Measurements from ENCODE around the gene LSM12.

The LSM12 gene

DNA sequence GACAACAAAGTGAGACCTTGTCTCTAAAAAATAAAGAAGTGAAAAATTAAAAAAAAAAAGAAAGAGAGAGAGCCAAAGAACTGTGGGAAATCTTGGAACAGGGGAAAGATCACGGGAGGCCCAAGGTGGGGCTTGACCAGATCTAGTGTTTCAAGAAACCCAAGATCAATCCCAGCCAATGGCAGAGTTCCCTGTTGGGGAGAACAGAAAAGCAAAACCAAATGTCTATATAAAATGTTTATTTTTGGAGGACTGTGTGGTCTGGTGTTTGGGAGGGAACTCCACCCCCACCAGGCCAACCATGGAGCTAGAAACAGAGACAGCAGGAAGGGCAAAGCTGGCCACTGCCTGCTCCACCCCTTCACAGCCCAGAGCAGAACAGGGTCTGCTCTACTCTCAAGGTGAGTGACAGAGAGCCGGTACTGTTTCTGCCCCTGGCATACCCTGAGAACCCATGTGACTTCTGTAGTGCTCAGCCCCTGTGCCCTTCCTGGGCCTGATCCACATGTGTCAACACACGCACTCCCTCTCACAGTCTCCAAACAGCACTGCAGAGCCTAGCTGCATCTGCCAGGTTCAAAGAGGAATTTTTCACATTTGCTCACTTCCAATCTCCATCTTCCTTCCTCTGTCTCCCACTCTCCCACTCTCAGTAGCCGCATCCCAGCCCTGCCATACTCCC is 55.4 kb downstream of the LSM12 start:
- Histone ChIP-seq H3K9ac (ENCODE audit: low read length) (no peak overlapping the region), H3K4me1 (ENCODE audit: control insufficient read depth, insufficient read depth, low read length) (peaks cover 9% of the 10 kb centered on the region), H3K36me3 (ENCODE audit: control insufficient read depth, insufficient read depth, low read length) (peaks cover 21% of the 10 kb centered on the region)

DNA sequence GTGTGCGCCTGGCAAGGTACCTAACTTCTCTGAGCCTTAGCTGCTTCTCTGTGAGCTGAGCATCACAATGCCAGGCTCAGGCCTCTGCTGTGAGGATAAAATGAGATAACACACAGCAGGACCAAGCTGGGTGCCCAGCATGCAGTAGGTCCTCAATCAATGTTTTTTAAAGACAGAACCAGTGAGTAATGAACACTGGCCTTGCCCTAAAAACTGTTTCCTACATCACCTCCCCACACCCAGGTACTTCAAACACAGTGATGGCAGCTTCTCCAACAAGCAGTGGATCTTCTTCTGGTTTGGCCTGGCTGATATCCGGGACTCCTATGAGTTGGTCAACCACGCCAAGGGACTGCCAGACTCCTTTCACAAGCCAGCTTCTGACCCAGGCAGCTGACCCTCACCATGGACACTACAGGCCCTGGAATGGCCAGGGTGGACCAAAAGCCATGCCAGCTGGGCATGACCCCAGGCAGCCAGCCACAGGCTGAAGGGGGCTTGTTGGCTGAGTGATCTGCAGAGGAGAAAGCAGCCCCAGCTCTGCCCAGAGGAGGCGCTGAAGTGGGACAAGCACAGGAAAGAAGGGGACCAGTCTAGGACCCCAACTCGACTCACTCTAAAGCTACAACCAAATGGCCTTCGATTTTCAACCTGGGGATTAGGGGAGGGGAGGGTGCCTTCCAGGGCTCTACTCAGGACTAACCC is 58.1 kb downstream of the LSM12 start:
- Histone ChIP-seq H3K4me3 (ENCODE audit: low read depth, low read length) (peak overlapping the region; percentile 86), H3K9me3 (ENCODE audit: control insufficient read depth, insufficient read depth, low read depth, low read length) (no peaks in the 10 kb centered on the region), H3K27ac (ENCODE audit: low read depth, low read length) (no peak overlapping the region), H3K27me3 (ENCODE audit: control insufficient read depth, insufficient read depth, low read length) (peaks cover 32% of the 10 kb centered on the region), H3K36me3 (ENCODE audit: control insufficient read depth, insufficient read depth, low read length) (peaks cover 21% of the 10 kb centered on the region), H3K9ac (ENCODE audit: low read length) (no peak overlapping the region), H3K4me1 (ENCODE audit: control insufficient read depth, insufficient read depth, low read length) (peaks cover 14% of the 10 kb centered on the region)

More for the DNA sequence above, 55.4 kb downstream of the LSM12 start:
- Histone ChIP-seq H3K9me3 (ENCODE audit: control insufficient read depth, insufficient read depth, low read depth, low read length) (no peaks in the 10 kb centered on the region), H3K27ac (ENCODE audit: low read depth, low read length) (no peak overlapping the region), H3K4me3 (ENCODE audit: low read depth, low read length) (no peak overlapping the region), H3K27me3 (ENCODE audit: control insufficient read depth, insufficient read depth, low read length) (peaks cover 4% of the 10 kb centered on the region)

DNA sequence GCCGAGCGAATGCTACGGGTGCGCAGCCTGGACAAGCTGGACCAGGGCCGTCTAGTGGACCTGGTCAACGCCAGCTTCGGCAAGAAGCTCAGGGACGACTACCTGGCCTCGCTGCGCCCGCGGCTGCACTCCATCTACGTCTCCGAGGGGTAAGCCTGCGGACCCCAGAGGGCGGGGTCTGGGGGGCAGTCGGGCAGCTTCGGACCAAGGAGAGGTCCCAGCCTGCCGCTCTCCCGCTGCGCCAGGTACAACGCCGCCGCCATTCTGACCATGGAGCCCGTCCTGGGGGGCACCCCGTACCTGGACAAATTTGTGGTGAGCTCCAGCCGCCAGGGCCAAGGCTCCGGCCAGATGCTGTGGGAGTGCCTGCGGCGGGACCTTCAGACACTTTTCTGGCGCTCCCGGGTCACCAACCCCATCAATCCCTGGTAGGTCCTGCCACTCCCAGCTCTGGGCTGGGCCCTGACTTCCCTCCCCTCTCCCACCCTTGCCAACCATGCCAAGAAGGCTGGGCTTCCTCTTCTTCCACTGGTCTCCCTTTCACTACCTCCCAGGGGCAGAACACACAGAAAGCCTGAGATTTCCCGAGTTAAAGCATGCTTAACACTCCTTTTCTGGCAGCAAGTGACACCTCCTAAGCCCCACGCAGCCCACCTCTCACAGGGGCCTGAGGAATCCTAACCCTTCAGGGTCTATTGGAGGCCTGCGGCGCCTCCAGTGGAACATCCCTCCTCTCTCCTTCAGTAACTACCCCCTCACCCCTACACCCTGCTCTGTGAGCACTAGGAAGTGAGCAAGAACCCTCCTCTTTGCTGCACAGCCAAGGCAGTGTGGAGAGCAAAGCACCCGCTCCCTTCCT is 58.9 kb downstream of the LSM12 start:
- Histone ChIP-seq H3K4me3 (ENCODE audit: low read depth, low read length) (peak overlapping the region; percentile 86), H3K36me3 (ENCODE audit: control insufficient read depth, insufficient read depth, low read length) (peaks cover 21% of the 10 kb centered on the region), H3K9me3 (ENCODE audit: control insufficient read depth, insufficient read depth, low read depth, low read length) (no peaks in the 10 kb centered on the region), H3K27ac (ENCODE audit: low read depth, low read length) (no peak overlapping the region), H3K9ac (ENCODE audit: low read length) (peak overlapping the region; percentile 56), H3K27me3 (ENCODE audit: control insufficient read depth, insufficient read depth, low read length) (peaks cover 38% of the 10 kb centered on the region), H3K4me1 (ENCODE audit: control insufficient read depth, insufficient read depth, low read length) (peaks cover 14% of the 10 kb centered on the region)

DNA sequence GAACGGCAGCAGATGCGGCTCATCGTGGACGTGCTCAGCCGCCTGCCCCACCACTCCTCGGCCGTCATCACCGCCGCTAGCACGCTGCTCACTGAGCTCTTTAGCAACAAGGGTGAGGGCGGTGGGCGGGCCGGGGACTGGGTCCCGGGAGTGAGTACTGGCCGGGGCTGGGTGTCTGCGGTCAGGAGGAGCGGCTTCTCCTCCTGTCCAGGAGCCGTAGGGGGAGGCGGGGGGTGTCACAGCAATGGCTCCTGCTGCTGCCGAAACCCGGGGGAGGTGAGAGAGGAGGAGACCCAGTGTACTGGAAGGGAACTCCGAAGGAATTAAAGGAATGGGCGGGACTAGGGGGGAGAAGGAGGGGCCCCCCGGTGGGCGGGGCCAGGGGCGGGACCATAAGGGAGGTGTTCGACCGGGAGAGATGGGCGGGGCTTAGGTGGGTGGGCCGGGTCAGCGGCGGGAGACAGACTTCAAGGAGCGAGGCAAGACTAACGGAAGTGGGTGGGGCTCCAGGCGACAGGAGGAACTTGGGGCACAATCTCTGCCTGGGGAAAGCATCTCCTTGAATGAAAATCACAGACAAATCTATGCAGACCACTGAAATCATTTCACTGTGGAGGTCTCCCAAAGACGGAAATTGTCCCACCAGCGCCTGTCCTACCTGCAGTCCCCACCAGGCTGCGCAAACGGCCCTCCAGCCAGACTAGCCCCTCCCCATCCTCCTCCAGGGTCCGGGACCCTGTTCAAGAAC is 59.7 kb downstream of the LSM12 start:
- Histone ChIP-seq H3K27me3 (ENCODE audit: control insufficient read depth, insufficient read depth, low read length) (peaks cover 42% of the 10 kb centered on the region), H3K4me3 (ENCODE audit: low read depth, low read length) (peak overlapping the region; percentile 86), H3K36me3 (ENCODE audit: control insufficient read depth, insufficient read depth, low read length) (peaks cover 16% of the 10 kb centered on the region), H3K27ac (ENCODE audit: low read depth, low read length) (no peak overlapping the region), H3K4me1 (ENCODE audit: control insufficient read depth, insufficient read depth, low read length) (peaks cover 14% of the 10 kb centered on the region), H3K9ac (ENCODE audit: low read length) (peak overlapping the region; percentile 66), H3K9me3 (ENCODE audit: control insufficient read depth, insufficient read depth, low read depth, low read length) (no peaks in the 10 kb centered on the region)

DNA sequence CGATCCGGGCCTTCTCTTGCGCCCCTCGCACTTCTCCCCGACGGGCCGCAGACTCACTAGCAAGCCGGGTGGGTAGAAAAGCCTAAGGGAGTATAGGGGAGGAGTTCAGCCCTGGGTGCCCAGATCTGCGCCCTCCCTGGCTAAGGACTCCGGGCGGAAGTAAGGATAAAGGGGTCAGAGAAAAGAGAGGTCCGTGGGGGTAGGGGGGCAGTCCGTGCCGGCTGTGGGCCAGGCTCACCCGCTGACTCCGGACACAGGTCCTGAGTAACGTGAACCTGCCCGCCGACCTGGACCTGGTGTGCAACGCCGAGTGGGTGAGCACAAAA is 60.2 kb downstream of the LSM12 start:
- Histone ChIP-seq H3K27ac (ENCODE audit: low read depth, low read length) (no peak overlapping the region), H3K4me3 (ENCODE audit: low read depth, low read length) (peak overlapping the region; percentile 86), H3K9me3 (ENCODE audit: control insufficient read depth, insufficient read depth, low read depth, low read length) (no peaks in the 10 kb centered on the region), H3K4me1 (ENCODE audit: control insufficient read depth, insufficient read depth, low read length) (peaks cover 14% of the 10 kb centered on the region), H3K9ac (ENCODE audit: low read length) (peak overlapping the region; percentile 66), H3K36me3 (ENCODE audit: control insufficient read depth, insufficient read depth, low read length) (peaks cover 11% of the 10 kb centered on the region), H3K27me3 (ENCODE audit: control insufficient read depth, insufficient read depth, low read length) (peaks cover 42% of the 10 kb centered on the region)

DNA sequence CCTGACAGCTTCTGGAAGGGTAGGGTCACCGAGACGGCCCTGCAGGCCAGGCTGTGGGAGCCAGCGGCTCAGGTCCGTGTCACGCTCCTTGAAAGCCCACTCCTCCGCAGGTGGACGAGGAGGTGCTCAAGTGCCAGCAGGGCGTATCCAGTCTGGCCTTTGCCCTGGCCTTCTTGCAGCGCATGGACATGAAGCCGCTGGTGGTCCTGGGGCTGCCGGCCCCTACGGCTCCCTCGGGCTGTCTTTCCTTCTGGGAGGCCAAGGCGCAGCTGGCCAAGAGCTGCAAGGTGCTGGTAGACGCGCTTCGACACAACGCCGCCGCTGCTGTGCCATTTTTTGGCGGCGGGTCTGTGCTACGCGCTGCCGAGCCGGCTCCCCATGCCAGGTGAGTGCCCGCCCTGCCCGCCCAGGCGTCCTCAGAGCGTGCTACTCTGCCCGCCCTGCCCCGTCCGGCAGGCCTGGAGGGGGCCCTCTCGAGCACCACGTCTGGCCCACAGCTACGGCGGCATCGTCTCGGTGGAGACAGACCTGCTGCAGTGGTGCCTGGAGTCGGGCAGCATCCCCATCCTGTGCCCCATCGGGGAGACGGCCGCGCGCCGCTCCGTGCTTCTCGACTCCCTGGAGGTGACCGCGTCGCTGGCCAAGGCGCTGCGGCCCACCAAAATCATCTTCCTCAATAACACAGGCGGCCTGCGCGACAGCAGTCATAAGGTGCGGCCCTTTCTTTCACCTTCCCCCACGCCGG is 60.8 kb downstream of the LSM12 start:
- Histone ChIP-seq H3K4me3 (ENCODE audit: low read depth, low read length) (peak overlapping the region; percentile 86), H3K36me3 (ENCODE audit: control insufficient read depth, insufficient read depth, low read length) (peaks cover 9% of the 10 kb centered on the region), H3K4me1 (ENCODE audit: control insufficient read depth, insufficient read depth, low read length) (peaks cover 14% of the 10 kb centered on the region), H3K9ac (ENCODE audit: low read length) (peak overlapping the region; percentile 66), H3K27me3 (ENCODE audit: control insufficient read depth, insufficient read depth, low read length) (peaks cover 42% of the 10 kb centered on the region), H3K9me3 (ENCODE audit: control insufficient read depth, insufficient read depth, low read depth, low read length) (no peaks in the 10 kb centered on the region), H3K27ac (ENCODE audit: low read depth, low read length) (no peak overlapping the region)

DNA sequence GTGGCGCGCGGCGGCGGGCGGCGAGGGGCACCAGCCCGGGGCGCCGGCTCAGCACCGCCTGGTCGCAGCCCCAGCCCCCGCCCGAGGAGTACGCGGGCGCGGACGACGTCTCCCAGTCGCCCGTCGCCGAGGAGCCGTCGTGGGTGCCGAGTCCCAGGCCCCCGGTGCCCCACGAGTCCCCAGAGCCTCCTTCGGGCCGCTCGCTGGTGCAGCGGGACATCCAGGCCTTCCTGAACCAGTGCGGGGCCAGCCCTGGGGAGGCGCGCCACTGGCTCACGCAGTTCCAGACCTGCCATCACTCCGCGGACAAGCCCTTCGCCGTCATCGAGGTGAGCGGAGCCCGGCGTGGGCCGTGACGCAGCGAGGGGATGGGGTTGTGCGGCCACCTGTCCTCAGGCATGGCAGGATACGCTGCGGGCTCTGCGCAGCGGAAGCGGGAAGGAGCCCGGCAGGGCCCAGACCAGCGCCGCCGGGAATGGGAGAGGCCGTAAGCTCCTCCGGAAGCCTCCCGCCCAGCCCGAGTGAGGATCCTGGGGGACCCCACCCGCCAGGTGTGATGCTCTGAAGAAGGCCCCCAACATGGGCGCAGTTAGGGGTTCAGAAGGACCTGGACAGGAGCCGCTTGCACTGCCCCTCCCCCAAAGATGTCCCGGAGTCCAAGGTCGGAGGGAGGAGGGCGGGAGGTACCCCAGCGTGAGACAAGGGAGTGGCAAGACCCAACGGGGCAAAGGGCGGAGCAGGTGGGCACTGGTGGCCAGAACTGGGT is 61.5 kb downstream of the LSM12 start:
- H3K27me3 ChIP-seq (ENCODE audit: control insufficient read depth, insufficient read depth, low read length): peaks cover 42% of the 10 kb centered on the region
- H3K27ac ChIP-seq (ENCODE audit: low read depth, low read length): no peak overlapping the region
- peak overlapping the region; percentile 86 for H3K4me3 ChIP-seq (ENCODE audit: low read depth, low read length)
- no peaks in the 10 kb centered on the region for H3K9me3 ChIP-seq (ENCODE audit: control insufficient read depth, insufficient read depth, low read depth, low read length)
- H3K36me3 ChIP-seq (ENCODE audit: control insufficient read depth, insufficient read depth, low read length): peaks cover 4% of the 10 kb centered on the region
- H3K9ac ChIP-seq (ENCODE audit: low read length): peak overlapping the region; percentile 57
- H3K4me1 ChIP-seq (ENCODE audit: control insufficient read depth, insufficient read depth, low read length): peaks cover 14% of the 10 kb centered on the region

DNA sequence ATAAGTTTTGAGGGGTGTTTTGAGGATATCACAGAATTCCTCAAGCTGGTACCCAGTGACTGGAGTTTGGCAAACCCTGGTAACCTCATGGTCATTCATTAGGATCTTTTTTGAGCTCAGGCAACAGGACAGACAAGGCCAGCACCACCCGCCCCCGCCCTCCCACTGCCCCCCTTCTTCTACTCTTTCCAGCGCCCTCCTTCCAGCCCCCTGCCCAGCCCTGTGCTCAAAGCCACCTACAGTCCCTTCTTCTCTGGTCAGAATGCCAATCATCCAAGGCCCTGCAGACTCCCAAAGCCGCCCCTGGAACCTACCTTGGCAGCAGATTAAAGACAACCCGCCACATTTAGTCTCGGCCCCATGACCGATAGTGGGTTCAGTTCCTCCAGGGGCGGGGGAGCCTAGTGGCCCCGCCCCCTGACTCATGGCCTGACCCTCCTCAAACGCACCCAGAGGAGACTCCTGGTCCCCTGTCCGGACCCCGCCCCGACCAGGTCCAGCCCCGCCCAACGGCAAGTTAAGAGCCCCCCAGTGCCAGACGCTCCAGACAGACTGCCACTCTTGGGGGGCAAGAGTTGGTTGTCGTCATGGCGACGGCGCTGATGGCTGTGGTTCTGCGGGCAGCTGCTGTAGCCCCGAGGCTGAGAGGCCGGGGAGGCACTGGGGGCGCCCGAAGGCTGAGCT is 62.3 kb downstream of the LSM12 start, which contains the start of gene NAGS:
NAGS (plus strand) TSS at position 546 of the 684 bp plus-strand sequence; CDS start at position 588, 42 bp downstream.
- Histone ChIP-seq H3K36me3 (ENCODE audit: control insufficient read depth, insufficient read depth, low read length) (no peaks in the 10 kb centered on the region), H3K27me3 (ENCODE audit: control insufficient read depth, insufficient read depth, low read length) (peaks cover 42% of the 10 kb centered on the region), H3K9ac (ENCODE audit: low read length) (peak within 1 kb of the TSS; percentile 57), H3K27ac (ENCODE audit: low read depth, low read length) (no peak within 1 kb of the TSS), H3K4me1 (ENCODE audit: control insufficient read depth, insufficient read depth, low read length) (peaks cover 14% of the 10 kb centered on the region), H3K4me3 (ENCODE audit: low read depth, low read length) (peak within 1 kb of the TSS; percentile 86), H3K9me3 (ENCODE audit: control insufficient read depth, insufficient read depth, low read depth, low read length) (no peaks in the 10 kb centered on the region)

DNA sequence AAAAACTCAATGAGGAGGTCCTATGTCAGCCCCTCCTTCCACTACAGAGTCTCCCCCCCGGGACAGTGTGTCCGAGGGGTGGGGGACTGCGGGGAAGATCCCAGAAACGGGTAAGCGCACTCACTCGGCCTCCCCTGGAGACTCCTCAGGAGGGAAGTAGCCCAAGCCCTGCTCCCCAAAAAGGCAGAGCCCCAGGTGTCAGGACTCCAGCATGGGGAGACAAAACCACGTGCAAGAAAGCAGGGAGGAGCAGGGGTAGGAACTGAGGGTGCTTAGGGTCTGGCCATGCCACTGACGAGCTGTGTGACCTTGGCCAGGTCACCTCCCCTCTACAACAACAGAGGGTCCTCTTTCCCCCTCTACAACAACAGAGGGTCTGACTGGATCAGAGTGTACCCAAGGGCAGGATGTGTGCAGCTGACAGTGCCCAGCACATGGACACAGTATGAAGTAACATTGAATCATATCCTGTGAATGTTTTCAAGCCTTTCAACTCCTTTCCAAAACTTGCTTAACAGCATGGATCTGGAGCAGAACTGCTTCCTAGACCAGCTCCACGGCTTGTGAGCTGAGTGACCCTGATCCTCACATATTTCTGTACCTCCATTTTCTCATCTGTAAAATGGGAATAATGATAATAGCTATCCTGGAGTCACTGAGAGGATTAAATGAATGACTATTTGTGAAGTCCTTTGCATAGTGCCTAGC is 64.2 kb downstream of the LSM12 start:
- no peak overlapping the region for H3K9ac ChIP-seq (ENCODE audit: low read length)
- no peaks in the 10 kb centered on the region for H3K36me3 ChIP-seq (ENCODE audit: control insufficient read depth, insufficient read depth, low read length)
- H3K9me3 ChIP-seq (ENCODE audit: control insufficient read depth, insufficient read depth, low read depth, low read length): no peaks in the 10 kb centered on the region
- no peak overlapping the region for H3K4me3 ChIP-seq (ENCODE audit: low read depth, low read length)
- H3K27me3 ChIP-seq (ENCODE audit: control insufficient read depth, insufficient read depth, low read length): peaks cover 42% of the 10 kb centered on the region
- no peak overlapping the region for H3K27ac ChIP-seq (ENCODE audit: low read depth, low read length)
- H3K4me1 ChIP-seq (ENCODE audit: control insufficient read depth, insufficient read depth, low read length): peaks cover 5% of the 10 kb centered on the region; the same call in 1 of the 2 replicates

Data from HUES6 (cell line).